NCI-H1048 (cell line): Measurements from ENCODE around the gene RBP3.

Experiments
- DNase-seq: peaks from one replicate; lab custom pipeline; 2025; lab: John Stamatoyannopoulos, UW

The RBP3 gene

GRCh38 chr10:47319784-47320183, 28.4 kb upstream of the RBP3 start:
- no peak for DNase-seq

DNA sequence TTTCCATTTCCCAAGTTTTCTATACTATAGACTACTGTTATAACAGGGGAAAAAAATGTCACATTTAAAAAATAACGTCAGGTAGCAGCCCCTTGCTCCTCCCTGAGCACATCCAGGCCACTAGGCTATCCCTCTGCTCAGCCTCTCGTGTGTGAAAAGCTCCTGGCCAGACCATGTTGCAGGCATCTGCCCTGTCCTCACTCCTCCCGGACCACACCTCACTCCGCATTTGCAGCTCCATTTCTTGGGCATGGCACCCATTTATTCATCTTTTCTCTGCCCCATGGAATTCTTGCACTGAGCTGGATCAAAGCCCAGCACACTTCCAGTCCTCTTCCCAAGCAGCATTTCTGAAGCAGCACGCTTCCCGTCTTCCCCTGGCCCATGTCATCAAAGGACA, 27.4 kb upstream of the RBP3 start:
- DNase-seq: no peak

GRCh38 chr10:47321521-47322195, 26.5 kb upstream of the RBP3 start:
- DNase-seq: no peak

DNA sequence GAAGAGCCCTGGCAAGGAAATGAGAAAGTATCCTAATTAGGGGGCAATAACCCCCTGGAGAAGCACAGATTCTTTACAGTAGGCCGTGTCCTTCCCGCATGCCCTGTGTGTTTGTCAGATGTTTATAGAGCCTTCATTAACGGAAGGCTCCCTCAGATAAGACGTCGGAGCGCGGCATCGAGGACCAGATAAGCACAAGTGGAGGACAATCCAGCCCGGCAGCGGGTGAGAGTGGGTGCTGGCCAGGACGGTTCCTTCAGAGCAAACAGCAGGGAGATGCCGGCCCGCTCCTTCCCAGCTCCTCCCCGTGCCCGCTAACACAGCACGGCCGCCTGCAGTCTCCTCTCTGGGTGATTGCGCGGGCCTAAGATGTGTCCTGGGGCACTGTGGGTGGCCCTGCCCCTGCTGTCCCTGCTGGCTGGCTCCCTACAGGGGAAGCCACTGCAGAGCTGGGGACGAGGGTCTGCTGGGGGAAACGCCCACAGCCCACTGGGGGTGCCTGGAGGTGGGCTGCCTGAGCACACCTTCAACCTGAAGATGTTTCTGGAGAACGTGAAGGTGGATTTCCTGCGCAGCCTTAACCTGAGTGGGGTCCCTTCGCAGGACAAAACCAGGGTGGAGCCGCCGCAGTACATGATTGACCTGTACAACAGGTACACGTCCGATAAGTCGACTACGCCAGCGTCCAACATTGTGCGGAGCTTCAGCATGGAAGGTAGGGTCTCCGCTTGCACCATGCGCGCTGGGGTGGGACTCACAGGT, 25.7 kb upstream of the RBP3 start, which contains the start of gene GDF2:
Gene GDF2 (plus strand): TSS at position 155 of the 762 bp plus-strand sequence. CDS start 215 bp downstream, at position 370.
- no peak for DNase-seq

GRCh38 chr10:47323087-47323486, 25.1 kb upstream of the RBP3 start:
- DNase-seq: no peak

DNA sequence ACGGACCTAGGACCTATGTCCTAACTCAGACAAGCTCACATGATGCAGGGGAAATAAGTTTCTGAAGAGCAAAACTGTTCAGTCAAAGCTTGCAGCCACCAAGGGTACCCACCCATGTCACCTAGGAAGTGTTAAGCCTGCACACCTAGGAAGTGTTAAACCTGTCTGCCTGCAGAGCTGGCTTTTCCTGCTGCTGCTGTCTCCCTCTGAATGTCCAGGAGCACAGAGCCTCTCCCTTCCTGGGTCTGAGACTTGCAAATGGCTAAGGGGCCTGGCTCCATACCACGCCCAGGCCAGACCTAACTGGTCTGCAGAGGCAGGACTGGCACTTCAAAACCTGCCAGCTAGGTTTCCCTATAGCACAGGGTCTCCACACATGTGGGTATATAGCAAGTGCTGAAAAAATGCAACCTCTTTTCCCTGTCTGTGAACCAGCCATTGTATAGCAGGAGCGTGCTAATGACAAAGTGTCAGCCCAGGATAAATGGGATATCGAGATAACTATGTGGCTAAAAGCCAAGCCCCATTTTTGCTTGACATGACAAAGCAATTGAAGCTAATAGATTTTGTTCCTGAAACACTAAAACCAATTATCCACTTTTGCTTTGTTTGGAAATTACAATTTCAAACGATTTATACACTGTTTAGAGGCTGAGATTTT, 24.4 kb upstream of the RBP3 start:
- no peak for DNase-seq

DNA sequence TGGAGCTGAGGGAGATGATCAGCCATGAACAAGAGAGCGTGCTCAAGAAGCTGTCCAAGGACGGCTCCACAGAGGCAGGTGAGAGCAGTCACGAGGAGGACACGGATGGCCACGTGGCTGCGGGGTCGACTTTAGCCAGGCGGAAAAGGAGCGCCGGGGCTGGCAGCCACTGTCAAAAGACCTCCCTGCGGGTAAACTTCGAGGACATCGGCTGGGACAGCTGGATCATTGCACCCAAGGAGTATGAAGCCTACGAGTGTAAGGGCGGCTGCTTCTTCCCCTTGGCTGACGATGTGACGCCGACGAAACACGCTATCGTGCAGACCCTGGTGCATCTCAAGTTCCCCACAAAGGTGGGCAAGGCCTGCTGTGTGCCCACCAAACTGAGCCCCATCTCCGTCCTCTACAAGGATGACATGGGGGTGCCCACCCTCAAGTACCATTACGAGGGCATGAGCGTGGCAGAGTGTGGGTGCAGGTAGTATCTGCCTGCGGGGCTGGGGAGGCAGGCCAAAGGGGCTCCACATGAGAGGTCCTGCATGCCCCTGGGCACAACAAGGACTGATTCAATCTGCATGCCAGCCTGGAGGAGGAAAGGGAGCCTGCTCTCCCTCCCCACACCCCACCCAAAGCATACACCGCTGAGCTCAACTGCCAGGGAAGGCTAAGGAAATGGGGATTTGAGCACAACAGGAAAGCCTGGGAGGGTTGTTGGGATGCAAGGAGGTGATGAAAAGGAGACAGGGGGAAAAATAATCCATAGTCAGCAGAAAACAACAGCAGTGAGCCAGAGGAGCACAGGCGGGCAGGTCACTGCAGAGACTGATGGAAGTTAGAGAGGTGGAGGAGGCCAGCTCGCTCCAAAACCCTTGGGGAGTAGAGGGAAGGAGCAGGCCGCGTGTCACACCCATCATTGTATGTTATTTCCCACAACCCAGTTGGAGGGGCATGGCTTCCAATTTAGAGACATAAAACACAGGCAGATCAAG, 22.6 kb upstream of the RBP3 start:
- no peak for DNase-seq

DNA sequence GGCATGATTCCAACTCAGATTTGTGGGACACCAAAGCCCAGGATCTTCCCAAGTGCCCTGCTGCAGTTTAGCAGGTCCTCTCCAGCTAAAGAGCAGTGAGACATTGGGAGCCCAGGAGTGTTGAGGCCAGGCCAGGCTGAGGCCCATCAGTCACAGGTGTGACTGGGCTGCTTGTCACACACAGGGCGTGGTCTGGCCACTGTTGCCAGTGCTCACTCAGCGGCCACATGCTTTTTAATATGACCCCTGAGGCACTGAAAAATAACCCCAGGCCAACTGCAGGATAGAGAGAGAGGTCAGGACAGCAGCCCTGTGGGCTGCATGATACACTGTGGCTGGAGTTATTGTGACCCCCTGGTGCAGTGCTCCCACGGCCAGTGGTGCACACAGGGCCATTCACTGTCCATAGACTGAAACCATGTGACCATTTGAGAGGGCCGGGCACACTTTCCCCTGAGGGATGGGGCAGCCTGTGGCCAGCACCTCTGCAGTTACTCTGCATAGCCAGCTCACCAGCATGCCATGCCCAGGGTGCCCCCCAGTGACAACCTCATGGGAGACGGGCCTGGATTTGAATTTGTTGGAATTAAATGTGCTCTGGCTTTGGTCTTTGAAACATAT, 21.7 kb upstream of the RBP3 start:
- no peak for DNase-seq

DNA sequence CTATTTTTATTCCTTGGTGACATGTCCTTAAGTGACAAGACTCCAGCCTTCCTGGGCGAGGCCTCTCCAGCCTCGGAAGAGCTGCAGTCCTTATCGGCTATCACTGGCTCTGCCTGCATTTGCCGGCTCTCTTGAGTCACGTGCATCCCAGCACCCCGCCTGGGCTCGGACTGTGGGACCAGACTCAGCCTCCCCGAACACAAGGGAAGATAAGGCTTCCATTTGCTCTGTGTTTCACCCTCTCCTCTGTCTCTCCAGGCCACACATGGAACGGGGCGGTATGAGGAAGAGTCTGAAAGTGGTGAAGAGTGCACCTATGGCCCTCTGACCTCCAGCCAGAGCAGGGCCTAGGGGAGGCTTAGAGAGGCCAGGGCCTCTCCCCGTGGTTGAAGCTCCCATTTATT, 21.2 kb upstream of the RBP3 start:
- no peak for DNase-seq

DNA sequence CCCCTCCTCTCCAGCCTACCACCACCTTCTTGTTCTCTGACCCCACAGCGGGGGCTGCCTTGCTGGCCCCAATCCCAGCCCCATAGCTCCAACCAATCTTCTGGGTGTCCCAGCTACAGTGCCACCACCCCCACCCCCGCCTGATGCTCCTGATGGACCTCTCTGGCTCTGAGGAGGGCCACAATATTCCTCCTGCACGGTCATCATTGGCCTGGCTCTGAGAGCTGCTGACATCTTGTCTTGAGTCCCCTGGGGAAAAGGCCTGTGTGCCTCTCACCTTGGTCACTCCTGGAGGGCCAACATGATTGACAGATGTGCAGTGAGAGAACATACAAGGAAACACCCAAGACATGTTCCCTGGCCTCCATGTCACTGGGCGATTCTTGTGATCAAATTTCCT, 18.3 kb upstream of the RBP3 start:
- DNase-seq: no peak

GRCh38 chr10:47330366-47330765, 17.8 kb upstream of the RBP3 start:
- no peak for DNase-seq

- DNase-seq: no peak
Observed at GRCh38 chr10:47330804-47331203, 17.4 kb upstream of the RBP3 start.

GRCh38 chr10:47331491-47331890, 16.7 kb upstream of the RBP3 start:
- DNase-seq: no peak

- DNase-seq: no peak
Observed at GRCh38 chr10:47331954-47332353, 16.2 kb upstream of the RBP3 start.

DNA sequence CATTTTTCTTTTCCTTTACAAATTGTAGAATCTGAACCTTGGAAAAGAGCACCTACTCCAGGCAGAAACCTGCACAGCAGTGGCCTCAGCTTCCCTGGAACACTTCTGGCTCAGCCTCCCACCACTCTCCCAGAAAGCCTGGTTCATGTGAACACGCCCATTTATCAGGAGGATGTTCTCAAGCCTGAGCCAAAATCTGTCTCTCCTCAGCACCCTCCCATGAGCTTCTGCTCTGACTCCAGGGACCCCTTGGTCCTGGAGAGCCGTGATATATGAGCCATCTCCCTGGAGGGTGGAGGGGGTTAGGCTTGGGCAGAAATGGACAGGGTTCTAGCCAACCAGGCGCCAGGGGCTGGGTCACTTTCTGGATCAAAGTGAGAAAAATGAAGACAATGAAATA, 15.8 kb upstream of the RBP3 start:
- DNase-seq: no peak

DNA sequence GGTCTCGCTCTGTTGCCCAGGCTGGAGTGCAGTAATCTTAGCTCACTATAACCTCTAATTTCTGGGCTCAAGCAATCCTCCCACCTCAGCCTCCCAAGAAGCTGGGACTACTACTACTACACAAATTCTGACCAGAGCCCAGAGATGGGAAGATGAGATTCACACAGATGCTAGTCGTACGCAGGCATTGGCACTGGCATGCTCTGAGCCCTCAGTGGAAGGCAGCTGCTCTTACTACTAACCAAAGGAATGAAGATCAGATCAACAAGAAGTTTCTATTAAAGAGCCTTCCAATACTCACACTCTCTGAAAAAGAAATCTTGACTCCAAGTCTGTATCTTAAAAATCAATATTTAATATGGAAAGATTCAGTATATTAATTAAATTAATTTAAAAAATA, 15.2 kb upstream of the RBP3 start:
- DNase-seq: no peak

- DNase-seq: no peak
Observed at GRCh38 chr10:47333532-47333931, 14.6 kb upstream of the RBP3 start.

- DNase-seq: no peak
Observed at GRCh38 chr10:47334466-47335295, 13.5 kb upstream of the RBP3 start.

GRCh38 chr10:47335906-47336305, 12.3 kb upstream of the RBP3 start:
- DNase-seq: no peak

GRCh38 chr10:47336387-47337134, 11.6 kb upstream of the RBP3 start:
- no peak for DNase-seq
